HEK293 (cell line): ENCODE data around the gene GPR3.

Experiments used
- CTCF ChIP-seq: fragments of 450-650 bp; formaldehyde crosslinking; IDR thresholded peaks from 2 replicates; pipeline ENCODE4 v1.5.1; 2016; ENCODE audit warnings: missing biosample characterization, missing genetic modification characterization
- PATZ1 ChIP-seq: fragments of 450-650 bp; formaldehyde crosslinking; IDR thresholded peaks from 2 replicates; pipeline ENCODE4 v1.5.1; 2016; ENCODE audit warnings: missing biosample characterization, missing genetic modification characterization
- REST ChIP-seq: fragments of 450-650 bp; formaldehyde crosslinking; IDR thresholded peaks from 2 replicates; pipeline ENCODE4 v1.5.1; 2016; ENCODE audit warnings: missing biosample characterization, missing genetic modification characterization
- ZNF239 ChIP-seq: fragments of 450-650 bp; formaldehyde crosslinking; IDR thresholded peaks from 2 replicates; pipeline ENCODE4 v1.5.1; 2016; ENCODE audit warnings: missing biosample characterization, missing genetic modification characterization
- ZNF24 ChIP-seq: fragments of 450-650 bp; formaldehyde crosslinking; IDR thresholded peaks from 2 replicates; pipeline ENCODE4 v1.5.1; 2016; ENCODE audit warnings: missing biosample characterization, missing genetic modification characterization
- ZNF558 ChIP-seq: fragments of 450-650 bp; formaldehyde crosslinking; IDR thresholded peaks from 2 replicates; pipeline ENCODE4 v1.5.1; 2016; ENCODE audit warnings: missing biosample characterization, missing genetic modification characterization

GRCh38 chr1:27429029-27429425, 36.6 kb downstream of the GPR3 start:
- no peak for TF ChIP-seq PATZ1
- no peak for TF ChIP-seq REST
- TF ChIP-seq CTCF (tag by site-specific recombination), result no peak
- TF ChIP-seq ZNF239 (tag by site-specific recombination), result no peak
- TF ChIP-seq ZNF558 (tag by site-specific recombination), result no peak
- no peak for TF ChIP-seq ZNF24 (tag by site-specific recombination)
